AG04450 (cell line): ENCODE measurements around the gene MSMB. TPM values are rescaled to one million over a fixed set of nuclear protein-coding genes. Genes with fewer than 3 reads are reported as not detected.

ENCODE experiments used
- CTCF ChIA-PET: fragments of 300-600, 350-600 bp; formaldehyde crosslinking; extraction: SDS; loops from one replicate; lab custom pipeline; 2022; ENCODE audit warnings: antibody characterized with exemption, inconsistent platforms; lab: Charles Lee
- POLR2A ChIA-PET: fragments of 350-600 bp; formaldehyde crosslinking; extraction: SDS; loops from one replicate; lab custom pipeline; 2021; ENCODE audit warnings: antibody characterized with exemption, inconsistent platforms; lab: Yijun Ruan, JAX
- DNase-seq: peaks from one replicate; pipeline ENCODE4 v3.0.0-alpha.2; 2011; ENCODE audit warnings: low read depth, low spot score
- H3K27ac ChIP-seq: one replicate; pipeline ENCODE4 v1.5.1; 2012; ENCODE audit warnings: low read depth, low read length, control low read depth
- H3K27me3 ChIP-seq: one replicate; pipeline ENCODE4 v1.6.0; 2012; ENCODE audit warnings: low read length; ENCODE audit not compliant: control insufficient read depth, insufficient read depth
- H3K4me3 ChIP-seq: 2 replicates; pipeline ENCODE4 v1.5.1; 2011; ENCODE audit warnings: mild to moderate bottlenecking, low read depth, low read length, control low read depth
- H3K9me3 ChIP-seq: 2 replicates; pipeline ENCODE4 v1.5.1; 2012; ENCODE audit warnings: low read length; ENCODE audit not compliant: control insufficient read depth, insufficient read depth
- polyA plus RNA-seq: library from polyadenylated mRNA; depleted of rRNA; stranded (reverse); fragments of >200 nt; gene quantifications from 2 replicates; pipeline ENCODE4 v1.2.3, GENCODE V29; 2011
- TF ChIP-seq, protein P1 (sequence below): IDR thresholded peaks from 2 replicates; pipeline ENCODE4 v1.5.1; 2011; ENCODE audit warnings: low read depth, low read length, control low read depth, inconsistent platforms

The MSMB gene
- polyA plus RNA-seq, 1 experiment: not detected

DNA sequence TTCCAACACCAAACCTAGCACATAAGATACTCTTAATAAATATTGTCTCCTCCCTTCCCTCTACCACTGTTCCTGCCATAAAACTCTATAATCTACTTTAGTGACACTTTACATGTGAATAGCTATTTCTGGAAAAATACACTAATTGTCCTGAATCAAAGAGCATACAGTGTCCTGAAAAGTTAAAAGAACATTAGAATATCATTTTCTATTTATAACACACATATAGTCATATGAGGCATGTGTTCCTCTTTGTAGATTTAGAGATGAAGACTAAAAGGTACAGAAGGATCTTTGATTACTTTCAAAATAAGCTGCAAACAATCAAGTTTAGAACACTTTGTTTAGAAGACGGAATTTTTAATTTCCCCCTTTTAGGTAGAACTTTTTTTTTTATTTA lies 29.3 kb downstream of the MSMB start:
- TF ChIP-seq, protein P1, sequence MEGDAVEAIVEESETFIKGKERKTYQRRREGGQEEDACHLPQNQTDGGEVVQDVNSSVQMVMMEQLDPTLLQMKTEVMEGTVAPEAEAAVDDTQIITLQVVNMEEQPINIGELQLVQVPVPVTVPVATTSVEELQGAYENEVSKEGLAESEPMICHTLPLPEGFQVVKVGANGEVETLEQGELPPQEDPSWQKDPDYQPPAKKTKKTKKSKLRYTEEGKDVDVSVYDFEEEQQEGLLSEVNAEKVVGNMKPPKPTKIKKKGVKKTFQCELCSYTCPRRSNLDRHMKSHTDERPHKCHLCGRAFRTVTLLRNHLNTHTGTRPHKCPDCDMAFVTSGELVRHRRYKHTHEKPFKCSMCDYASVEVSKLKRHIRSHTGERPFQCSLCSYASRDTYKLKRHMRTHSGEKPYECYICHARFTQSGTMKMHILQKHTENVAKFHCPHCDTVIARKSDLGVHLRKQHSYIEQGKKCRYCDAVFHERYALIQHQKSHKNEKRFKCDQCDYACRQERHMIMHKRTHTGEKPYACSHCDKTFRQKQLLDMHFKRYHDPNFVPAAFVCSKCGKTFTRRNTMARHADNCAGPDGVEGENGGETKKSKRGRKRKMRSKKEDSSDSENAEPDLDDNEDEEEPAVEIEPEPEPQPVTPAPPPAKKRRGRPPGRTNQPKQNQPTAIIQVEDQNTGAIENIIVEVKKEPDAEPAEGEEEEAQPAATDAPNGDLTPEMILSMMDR: no peak
- Histone ChIP-seq H3K4me3 (no peak overlapping the region), H3K27me3 (no peaks in the 10 kb centered on the region), H3K27ac (no peak overlapping the region), H3K9me3 (no peaks in the 10 kb centered on the region)
- ChIA-PET POLR2A (no interaction called here), CTCF (interaction anchor here (1.3 to 1.4 kb wide), 2 partner anchors 10 to 12 kb away, joined by 5 to 8 read pairs; no protein-coding TSS in a partner anchor)
- no peak for DNase-seq

DNA sequence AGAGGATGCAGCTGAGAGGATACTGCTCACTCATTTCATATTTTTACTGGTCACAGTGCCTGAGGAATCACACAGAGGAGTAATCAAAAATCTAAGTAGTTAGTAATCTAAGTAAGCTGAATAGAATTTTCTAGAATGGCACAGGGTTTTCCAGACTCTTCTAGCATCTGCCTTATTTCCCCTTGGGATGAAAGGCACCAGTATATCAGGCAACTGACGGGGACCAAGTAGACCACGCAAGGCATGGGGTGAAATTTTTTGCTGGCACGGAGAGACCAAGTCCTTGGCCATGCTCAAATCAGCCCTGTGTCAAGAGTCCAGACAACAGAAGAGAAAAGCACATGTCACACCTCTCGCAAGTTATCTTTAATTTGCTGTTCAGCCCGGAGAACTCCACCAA lies 29.9 kb downstream of the MSMB start:
- Histone ChIP-seq H3K4me3 (no peak overlapping the region), H3K27ac (no peak overlapping the region)
- CTCF ChIA-PET: interaction anchor here (1.1 kb wide), 1 partner anchor 13 kb away, joined by 8 read pairs; no protein-coding TSS in a partner anchor

DNA sequence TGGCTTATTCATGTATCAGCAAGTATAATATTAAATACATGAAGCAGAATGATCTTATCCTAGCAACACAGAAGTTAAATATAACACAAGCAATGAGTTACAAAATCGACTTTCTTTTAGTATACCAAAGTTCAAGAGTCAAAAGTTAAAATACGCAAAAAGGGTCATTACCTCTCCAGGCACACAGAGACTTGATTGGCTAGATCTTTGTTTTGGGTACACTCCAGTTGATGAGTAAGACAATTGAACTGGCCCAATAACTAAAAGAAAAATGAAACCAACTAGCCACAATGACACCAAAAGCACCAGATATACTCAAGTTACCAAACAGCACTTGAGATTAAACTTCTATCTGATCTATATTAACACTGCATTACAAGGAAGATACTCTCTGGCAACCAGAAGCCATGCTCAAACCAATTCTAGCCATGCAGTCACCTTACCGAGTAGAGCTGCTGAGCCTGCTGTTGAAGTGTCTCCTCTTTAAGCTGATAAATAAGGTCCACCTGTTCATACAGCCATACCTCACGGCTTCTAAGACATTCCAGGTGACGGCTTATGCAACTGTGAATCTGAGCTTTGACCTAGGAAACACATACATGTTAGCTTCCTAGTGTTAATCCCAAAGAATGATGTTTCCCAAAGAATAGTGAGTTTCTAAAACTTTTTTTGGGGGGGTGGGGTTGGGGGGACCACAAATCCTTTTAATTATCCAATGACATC lies 31.2 kb downstream of the MSMB start:
- POLR2A ChIA-PET: no interaction called here
- no peak overlapping the region for H3K4me3 ChIP-seq
- CTCF ChIA-PET: interaction anchor here (1.1 kb wide), 1 partner anchor 14 kb away, joined by 8 read pairs; no protein-coding TSS in a partner anchor
- H3K27ac ChIP-seq: no peak overlapping the region
- TF ChIP-seq, protein P1: no peak
- no peaks in the 10 kb centered on the region for H3K9me3 ChIP-seq
- H3K27me3 ChIP-seq: no peaks in the 10 kb centered on the region
- DNase-seq: no peak

More for the DNA sequence above, 29.9 kb downstream of the MSMB start:
- no peak for DNase-seq
- H3K9me3 ChIP-seq: no peaks in the 10 kb centered on the region
- no peaks in the 10 kb centered on the region for H3K27me3 ChIP-seq
- TF ChIP-seq, protein P1: no peak
- POLR2A ChIA-PET: no interaction called here

DNA sequence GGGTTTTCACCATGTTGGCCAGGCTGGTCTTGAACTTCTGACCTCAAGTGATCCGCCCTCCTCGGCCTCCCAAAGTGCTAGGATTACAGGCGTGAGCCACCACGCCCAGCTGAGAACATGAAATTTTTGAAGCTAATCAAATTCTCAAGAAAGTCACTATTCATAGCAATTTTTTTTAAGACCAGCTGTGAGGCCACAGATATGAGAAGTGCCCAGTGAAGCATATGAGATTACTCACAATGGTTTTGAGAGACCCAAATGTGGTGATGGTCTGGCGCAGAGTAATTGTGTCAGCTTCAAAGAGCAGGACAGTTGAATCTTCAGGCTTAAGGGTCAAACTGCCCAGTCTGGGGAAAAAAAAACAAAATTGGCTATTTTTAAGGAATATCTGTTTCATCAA lies 31.9 kb downstream of the MSMB start:
- H3K4me3 ChIP-seq: no peak overlapping the region
- TF ChIP-seq, protein P1: no peak
- no peak overlapping the region for H3K27ac ChIP-seq
- no peaks in the 10 kb centered on the region for H3K27me3 ChIP-seq
- ChIA-PET POLR2A (no interaction called here), CTCF (no interaction called here)
- no peak for DNase-seq
- H3K9me3 ChIP-seq: no peaks in the 10 kb centered on the region

- no peaks in the 10 kb centered on the region for H3K9me3 ChIP-seq
- DNase-seq: no peak
- ChIA-PET POLR2A (no interaction called here), CTCF (no interaction called here)
- H3K4me3 ChIP-seq: no peak overlapping the region
- no peak overlapping the region for H3K27ac ChIP-seq
- TF ChIP-seq, protein P1: no peak
- no peaks in the 10 kb centered on the region for H3K27me3 ChIP-seq
These were observed 33.3 kb downstream of the MSMB start for GRCh38 chr10:46012746-46013145.
